ENCODE measurements around the gene HS2ST1. TPM values are rescaled to one million over a fixed set of nuclear protein-coding genes. Genes with fewer than 3 reads are reported as not detected.

HS2ST1 gene
- total RNA-seq, 2 experiments from 2014 or later: 16.8 to 21.6 TPM

- intact Hi-C loops (cut with micrococcal nuclease): no loop called here
- CTCF ChIA-PET: no interaction called here
- POLR2A ChIA-PET: no interaction called here
- no peaks in the 10 kb centered on the region for H3K36me3 Mint-ChIP-seq (ENCODE audit: low read depth)
- no peak overlapping the region for H3K4me3 Mint-ChIP-seq
- H3K27ac Mint-ChIP-seq: no peak overlapping the region
- peaks cover 8% of the 10 kb centered on the region for H3K4me1 Mint-ChIP-seq (ENCODE audit: low read depth)
- no peaks in the 10 kb centered on the region for H3K27me3 Mint-ChIP-seq
- no peaks in the 10 kb centered on the region for H3K9me3 Mint-ChIP-seq
- DNase-seq: no peak
- no peak for ATAC-seq
- TF ChIP-seq CTCF (IDR thresholded peaks at IDR 0.05): no peak
Measured at GRCh38 chr1:86940599-86940998, 26.2 kb downstream of the HS2ST1 start.

- CTCF ChIA-PET: interaction anchor here (1.3 to 1.4 kb wide), 2 partner anchors 47 to 142 kb away, joined by 3 to 4 read pairs; no protein-coding TSS in a partner anchor
- Mint-ChIP-seq H3K9me3 (no peaks in the 10 kb centered on the region), H3K4me3 (no peak overlapping the region), H3K36me3 (ENCODE audit: low read depth) (no peaks in the 10 kb centered on the region), H3K27me3 (no peaks in the 10 kb centered on the region), H3K27ac (no peak overlapping the region), H3K4me1 (ENCODE audit: low read depth) (peaks cover 8% of the 10 kb centered on the region)
- no peak for DNase-seq
- intact Hi-C loops (cut with micrococcal nuclease): no loop called here
- no peak for ATAC-seq
- TF ChIP-seq CTCF (IDR thresholded peaks at IDR 0.05): no peak
- POLR2A ChIA-PET: no interaction called here
Measured at GRCh38 chr1:86942042-86942441, 27.6 kb downstream of the HS2ST1 start.

GRCh38 chr1:86942743-86943142, 28.3 kb downstream of the HS2ST1 start:
- no peak for DNase-seq
- CTCF ChIA-PET: interaction anchor here (0.6 to 1.4 kb wide), 4 partner anchors 13 to 141 kb away, joined by 3 to 4 read pairs (median 3); no protein-coding TSS in a partner anchor
- H3K36me3 Mint-ChIP-seq (ENCODE audit: low read depth): no peaks in the 10 kb centered on the region
- intact Hi-C loops (cut with micrococcal nuclease): no loop called here
- no peak for TF ChIP-seq CTCF (IDR thresholded peaks at IDR 0.05)
- H3K9me3 Mint-ChIP-seq: no peaks in the 10 kb centered on the region
- ATAC-seq: no peak
- H3K4me3 Mint-ChIP-seq: no peak overlapping the region
- peaks cover 8% of the 10 kb centered on the region for H3K4me1 Mint-ChIP-seq (ENCODE audit: low read depth)
- POLR2A ChIA-PET: no interaction called here
- H3K27ac Mint-ChIP-seq: no peak overlapping the region
- H3K27me3 Mint-ChIP-seq: no peaks in the 10 kb centered on the region

GRCh38 chr1:86948212-86948611, 33.8 kb downstream of the HS2ST1 start:
- Mint-ChIP-seq H3K27ac (no peak overlapping the region), H3K36me3 (ENCODE audit: low read depth) (no peaks in the 10 kb centered on the region), H3K27me3 (no peaks in the 10 kb centered on the region), H3K4me1 (ENCODE audit: low read depth) (no peaks in the 10 kb centered on the region), H3K9me3 (no peaks in the 10 kb centered on the region), H3K4me3 (no peak overlapping the region)
- TF ChIP-seq CTCF (IDR thresholded peaks at IDR 0.05): no peak
- DNase-seq (no peak), ATAC-seq (no peak)
- intact Hi-C loops (cut with micrococcal nuclease): no loop called here
- ChIA-PET POLR2A (no interaction called here), CTCF (interaction anchor here (1.0 to 1.3 kb wide), 2 partner anchors 14 to 135 kb away, joined by 3 read pairs; no protein-coding TSS in a partner anchor)

- Mint-ChIP-seq H3K27me3 (no peaks in the 10 kb centered on the region), H3K4me1 (ENCODE audit: low read depth) (peaks cover 7% of the 10 kb centered on the region), H3K27ac (no peak overlapping the region), H3K36me3 (ENCODE audit: low read depth) (no peaks in the 10 kb centered on the region), H3K4me3 (no peak overlapping the region), H3K9me3 (no peaks in the 10 kb centered on the region)
- CTCF ChIA-PET: no interaction called here
- ATAC-seq (no peak), DNase-seq (no peak)
- intact Hi-C loops (cut with micrococcal nuclease): no loop called here
- POLR2A ChIA-PET: interaction anchor here (0.7 kb wide), 1 partner anchor 138 kb away, joined by 3 read pairs; no protein-coding TSS in a partner anchor
- no peak for TF ChIP-seq CTCF (IDR thresholded peaks at IDR 0.05)
Measured at GRCh38 chr1:86950712-86951419, 36.4 kb downstream of the HS2ST1 start.
